NCI-H1694 (cell line): Measurements from ENCODE around the gene DGCR6L.
"Not testable (repeated sequence)": the region's sequence is repeated elsewhere in the genome, so short reads cannot be mapped to it uniquely, and the experiment has no call there.

Experiments
- DNase-seq: peaks from one replicate; lab custom pipeline; 2025; lab: John Stamatoyannopoulos, UW

DGCR6L gene

GRCh38 chr22:20319745-20320658 lies at the start of gene DGCR6L:
Gene DGCR6L, minus strand, starts transcription at chr22:20320060. Its CDS starts 72 bp downstream, at chr22:20319988.
- DNase-seq, result peak; percentile 62

GRCh38 chr22:20368875-20369274 lies 49.0 kb upstream of the DGCR6L start:
- DNase-seq, result not testable (repeated sequence)

- DNase-seq, result not testable (repeated sequence)
These were observed 47.0 kb upstream of the DGCR6L start for GRCh38 chr22:20366841-20367240.

GRCh38 chr22:20364335-20365260 lies 44.7 kb upstream of the DGCR6L start:
- not testable (repeated sequence) for DNase-seq

- not testable (repeated sequence) for DNase-seq
These were observed 42.5 kb upstream of the DGCR6L start for GRCh38 chr22:20362403-20362802.

- not testable (repeated sequence) for DNase-seq
These were observed 41.9 kb upstream of the DGCR6L start for GRCh38 chr22:20361752-20362229.

GRCh38 chr22:20360866-20361751 lies 41.2 kb upstream of the DGCR6L start:
- not testable (repeated sequence) for DNase-seq

GRCh38 chr22:20360261-20360660 lies 40.4 kb upstream of the DGCR6L start:
- DNase-seq, result not testable (repeated sequence)

- not testable (repeated sequence) for DNase-seq
These were observed 38.8 kb upstream of the DGCR6L start for GRCh38 chr22:20358503-20359239.

- DNase-seq, result not testable (repeated sequence)
These were observed 38.1 kb upstream of the DGCR6L start for GRCh38 chr22:20357967-20358366.

- not testable (repeated sequence) for DNase-seq
These were observed 37.0 kb upstream of the DGCR6L start for GRCh38 chr22:20356906-20357305.

GRCh38 chr22:20355939-20356636 lies 36.2 kb upstream of the DGCR6L start:
- not testable (repeated sequence) for DNase-seq

GRCh38 chr22:20354238-20354975 lies 34.5 kb upstream of the DGCR6L start:
- DNase-seq, result no peak

- not testable (repeated sequence) for DNase-seq
These were observed 32.7 kb upstream of the DGCR6L start for GRCh38 chr22:20352536-20352935.

GRCh38 chr22:20346553-20346952 lies 26.7 kb upstream of the DGCR6L start:
- DNase-seq, result not testable (repeated sequence)

- not testable (repeated sequence) for DNase-seq
These were observed 18.4 kb upstream of the DGCR6L start for GRCh38 chr22:20338291-20338690.

- not testable (repeated sequence) for DNase-seq
These were observed 17.9 kb upstream of the DGCR6L start for GRCh38 chr22:20337807-20338206.

- DNase-seq, result not testable (repeated sequence)
These were observed 16.7 kb upstream of the DGCR6L start for GRCh38 chr22:20336561-20336960.

GRCh38 chr22:20328569-20328930 lies 8.7 kb upstream of the DGCR6L start:
- not testable (repeated sequence) for DNase-seq
